ENCODE measurements around the gene MRPL55. TPM values are rescaled to one million over a fixed set of nuclear protein-coding genes. Genes with fewer than 3 reads are reported as not detected.
A peak's percentile ranks its signal among the peaks of the same experiment; 100 is the strongest.

MRPL55 gene
- polyA plus RNA-seq, 1 donor = 35.8 TPM

DNA sequence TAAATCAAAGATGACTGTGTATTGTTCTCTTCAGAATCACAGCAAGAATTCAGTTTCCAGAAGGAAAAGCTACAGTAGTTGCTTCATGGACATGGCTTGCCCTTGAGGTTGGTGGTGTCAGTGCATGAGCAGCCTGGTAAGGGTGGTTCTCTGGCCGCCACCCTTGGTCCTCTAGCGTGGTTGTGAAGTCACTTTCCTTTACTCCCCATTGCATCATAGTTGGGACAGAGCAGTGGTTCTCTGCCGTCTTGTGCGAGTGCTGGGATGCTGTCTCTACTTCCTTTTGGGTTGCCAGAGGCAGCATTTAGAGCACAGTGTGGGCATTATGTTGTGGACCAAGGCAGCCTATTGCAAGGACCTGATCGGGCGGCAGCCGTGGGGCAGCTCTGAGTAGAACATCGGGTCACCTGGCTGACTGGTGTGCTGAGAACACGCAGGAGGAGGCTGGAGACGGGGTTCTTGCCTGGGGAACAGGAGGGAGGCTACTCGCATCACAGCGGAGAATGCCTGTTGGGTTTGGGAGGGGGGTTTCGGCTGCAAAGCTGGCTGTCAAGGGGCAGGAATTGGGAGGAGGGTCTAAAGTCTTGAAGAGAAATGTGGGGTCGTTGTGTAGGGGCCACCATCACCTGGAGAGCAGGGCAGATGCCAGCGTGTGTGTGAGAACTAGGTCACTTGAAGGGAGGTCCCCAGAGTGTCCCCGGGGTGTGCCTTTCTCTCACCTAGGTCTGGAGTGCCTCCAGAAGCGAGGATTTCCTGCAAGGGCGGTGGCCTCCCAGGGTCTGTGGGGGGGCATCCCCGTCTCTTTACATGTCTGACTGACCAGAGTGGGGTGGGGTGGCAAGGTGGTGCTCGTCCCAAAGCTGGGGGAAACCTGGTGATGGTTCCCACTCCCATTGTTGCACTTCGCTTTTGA, 20.3 kb downstream of the MRPL55 start:
- no peak for DNase-seq

DNA sequence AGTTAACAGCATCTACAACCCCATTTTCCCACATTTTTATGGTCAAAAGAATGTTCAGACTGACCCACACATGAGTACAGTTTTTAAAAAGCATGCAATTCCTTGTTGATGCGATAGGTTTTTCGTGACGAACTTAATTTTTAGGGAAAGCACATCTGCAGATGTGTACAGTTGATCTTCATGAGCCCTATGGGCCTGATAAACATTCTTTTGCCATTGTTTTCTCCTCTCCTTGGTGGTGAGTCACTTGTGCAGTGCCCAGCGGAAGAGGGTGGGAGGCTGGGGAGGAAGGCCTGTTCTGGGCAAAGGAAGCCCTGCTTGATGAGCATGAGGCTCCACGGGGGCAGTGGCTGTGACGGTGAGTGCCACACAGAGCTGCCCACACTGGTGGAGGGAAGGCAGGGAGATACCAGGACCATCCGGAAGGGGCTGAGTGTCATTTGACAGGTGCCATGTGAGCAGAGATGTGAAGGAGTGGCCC, 21.3 kb downstream of the MRPL55 start:
- no peak for DNase-seq

DNA sequence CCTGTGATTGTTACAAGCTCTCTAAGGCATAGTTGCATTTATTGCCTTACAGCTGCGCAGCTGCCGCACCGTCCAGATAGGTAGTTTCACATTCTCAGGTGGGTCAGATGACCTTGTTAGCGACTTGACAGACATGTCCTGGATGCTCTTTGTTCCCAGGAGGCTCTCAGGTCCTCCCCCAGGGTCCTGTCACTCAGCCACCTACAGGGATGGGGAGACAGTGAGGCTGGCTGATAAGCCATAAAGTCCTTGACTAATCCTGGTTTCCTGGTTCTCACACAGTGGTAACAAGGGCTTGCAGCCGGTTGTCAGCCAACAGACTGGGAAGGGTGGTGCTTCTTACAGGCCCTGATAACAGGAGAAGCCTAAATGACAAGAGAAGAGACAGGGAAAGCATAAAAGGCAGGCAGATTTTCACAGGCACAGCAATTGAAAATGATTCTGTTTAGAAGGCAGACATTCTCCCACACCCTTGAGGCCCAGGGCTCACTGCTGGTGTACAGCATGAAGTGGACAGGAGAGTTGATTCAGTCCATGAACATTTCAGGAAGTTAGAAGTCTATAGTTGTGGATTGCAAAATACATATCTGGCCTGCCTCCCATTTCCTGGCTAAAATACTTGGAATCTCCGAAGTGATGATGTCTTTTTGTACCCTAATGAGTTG, 23.7 kb downstream of the MRPL55 start:
- no peak for DNase-seq

DNA sequence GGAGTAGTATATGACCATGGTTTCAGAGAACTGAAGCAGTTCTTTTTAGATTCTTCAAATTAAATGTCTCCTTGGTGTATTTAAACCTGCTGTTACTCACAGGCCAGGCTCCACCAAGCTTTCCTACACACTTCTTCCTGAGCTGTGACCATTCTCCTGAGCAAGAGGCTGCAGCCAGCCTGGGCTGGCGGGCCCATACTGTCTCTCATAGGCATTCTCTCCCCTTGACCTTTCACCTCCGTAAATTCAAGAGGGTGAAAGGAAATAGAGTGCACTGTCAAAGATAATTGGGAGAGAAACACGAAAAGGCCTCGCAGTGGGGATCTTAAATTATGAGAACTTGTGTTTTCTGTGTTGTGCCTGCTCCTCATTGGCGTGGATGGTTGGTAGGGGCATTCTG, 24.3 kb downstream of the MRPL55 start:
- DNase-seq = no peak

DNA sequence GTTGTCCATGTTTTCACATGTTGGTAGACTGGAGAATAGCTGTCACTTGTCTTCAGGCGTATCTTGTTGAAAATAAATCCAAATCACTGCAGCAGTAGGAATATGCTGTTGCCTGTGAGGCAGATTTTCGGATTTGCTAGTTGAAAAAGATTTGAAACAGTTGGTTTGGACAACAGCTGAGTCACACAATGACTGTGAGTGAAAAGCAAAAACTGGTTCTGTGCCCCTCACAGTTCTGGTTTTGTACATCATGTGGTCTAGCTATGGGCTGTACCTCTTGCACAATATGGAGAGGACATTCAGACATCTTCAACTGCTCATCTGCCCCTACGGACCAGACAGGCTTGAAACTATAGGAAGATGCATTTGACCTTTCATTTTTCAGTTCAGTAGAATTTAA, 24.8 kb downstream of the MRPL55 start:
- DNase-seq = no peak

DNA sequence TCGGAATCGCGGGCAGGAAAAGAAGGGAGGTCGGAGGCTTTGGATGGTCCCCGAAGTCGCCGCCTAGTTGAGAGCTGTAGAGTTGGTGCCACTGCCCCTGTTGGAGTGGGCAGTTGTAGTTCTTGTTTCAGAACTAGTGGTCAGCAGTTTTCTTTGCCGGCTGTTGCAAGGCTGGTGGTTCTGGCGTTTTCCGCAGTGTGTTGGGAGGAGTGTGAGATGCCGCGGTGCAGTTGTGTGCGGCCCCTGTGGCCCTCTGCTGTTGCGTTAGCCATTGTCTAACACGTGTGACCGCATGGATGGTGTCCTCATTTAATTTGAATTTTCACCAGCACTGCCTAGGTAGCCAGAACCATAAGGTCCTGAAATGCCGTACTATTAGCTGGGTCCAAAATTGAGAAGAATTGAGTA, 25.2 kb downstream of the MRPL55 start:
- no peak for DNase-seq

DNA sequence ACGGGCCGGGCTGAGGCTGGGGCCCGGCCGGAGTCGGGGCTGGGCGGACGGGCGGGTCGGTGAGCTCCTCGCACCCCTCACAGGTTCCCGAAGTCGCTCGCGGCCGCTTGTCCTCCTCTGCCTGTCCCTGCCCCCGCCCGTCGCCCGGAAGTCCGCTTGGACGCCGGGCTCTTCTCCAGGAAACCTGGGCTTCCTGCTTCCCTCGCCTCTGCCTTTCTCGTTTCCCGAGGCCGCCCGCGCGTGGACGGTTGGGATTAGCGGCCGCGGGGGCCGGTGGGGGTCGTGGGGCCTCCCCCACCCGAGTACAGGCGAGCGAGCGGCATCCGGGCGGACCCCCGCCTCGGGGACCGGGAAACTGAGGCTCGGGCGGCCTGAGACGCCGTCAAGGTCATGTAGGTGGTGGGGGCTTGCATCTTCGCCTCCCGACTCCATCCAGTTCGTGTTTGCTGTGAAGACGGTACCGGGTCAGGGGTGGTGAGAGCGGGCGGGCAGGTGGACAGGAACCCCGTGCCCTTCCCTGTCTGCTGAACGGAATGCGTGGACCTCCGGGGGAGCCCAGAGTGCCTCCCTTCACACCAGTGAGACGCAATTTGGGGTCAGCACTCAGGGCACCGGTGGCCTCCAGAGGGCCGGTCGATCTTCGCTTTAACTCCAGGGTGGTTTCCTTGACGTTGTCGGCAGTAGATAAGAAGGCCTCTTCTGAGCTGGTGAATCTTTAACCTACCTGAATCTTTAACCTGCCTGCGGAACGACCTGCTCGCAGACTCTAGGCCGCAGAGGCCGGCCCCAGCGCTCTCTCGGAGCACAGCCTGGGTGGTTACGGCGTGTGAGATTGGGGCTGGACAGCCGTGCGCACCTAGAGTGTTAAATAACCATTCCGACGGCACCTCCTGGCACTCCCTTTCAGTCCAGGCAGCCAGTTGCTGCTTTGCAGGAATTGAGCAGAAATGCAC, 25.9 kb downstream of the MRPL55 start:
- no peak for DNase-seq

DNA sequence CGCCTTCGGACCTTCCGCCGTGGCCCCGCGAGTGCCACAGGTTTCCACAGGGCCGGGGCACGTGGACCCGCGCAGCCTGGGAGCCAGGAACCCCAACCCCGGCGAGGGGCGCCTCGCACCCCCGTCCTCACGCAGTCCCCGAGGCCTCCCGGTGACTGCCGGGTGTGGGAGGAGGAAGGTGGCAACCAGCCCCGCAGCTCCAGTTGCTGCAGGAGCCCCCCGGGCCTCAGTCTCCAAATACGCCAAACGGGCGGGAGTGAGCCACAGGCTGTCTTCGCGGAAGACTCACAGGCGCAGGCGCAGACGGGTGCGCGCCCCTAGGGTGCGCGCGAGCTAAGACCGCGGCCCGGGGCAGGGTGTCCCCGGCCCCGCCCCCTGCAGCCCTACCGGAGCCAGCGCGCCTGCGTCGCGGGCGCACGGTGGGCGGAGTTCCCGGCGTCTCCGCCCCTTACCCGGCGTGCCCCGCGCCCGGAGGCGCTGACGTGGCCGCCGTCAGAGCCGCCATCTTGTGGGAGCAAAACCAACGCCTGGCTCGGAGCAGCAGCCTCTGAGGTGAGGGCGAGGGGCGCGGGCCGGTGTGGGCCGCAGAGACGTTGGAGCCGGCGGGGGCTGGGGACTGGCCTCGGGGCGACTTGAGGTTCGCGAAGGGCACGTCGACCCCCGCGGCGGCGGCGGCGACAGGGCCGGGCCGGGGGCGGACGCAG, 26.7 kb downstream of the MRPL55 start, which contains the start of gene ARF1:
Gene ARF1, plus strand, starts transcription at position 495 of the 704 bp plus-strand sequence. CDS start 14,407 bp downstream, outside the sequence.
- DNase-seq = peak; percentile 91

DNA sequence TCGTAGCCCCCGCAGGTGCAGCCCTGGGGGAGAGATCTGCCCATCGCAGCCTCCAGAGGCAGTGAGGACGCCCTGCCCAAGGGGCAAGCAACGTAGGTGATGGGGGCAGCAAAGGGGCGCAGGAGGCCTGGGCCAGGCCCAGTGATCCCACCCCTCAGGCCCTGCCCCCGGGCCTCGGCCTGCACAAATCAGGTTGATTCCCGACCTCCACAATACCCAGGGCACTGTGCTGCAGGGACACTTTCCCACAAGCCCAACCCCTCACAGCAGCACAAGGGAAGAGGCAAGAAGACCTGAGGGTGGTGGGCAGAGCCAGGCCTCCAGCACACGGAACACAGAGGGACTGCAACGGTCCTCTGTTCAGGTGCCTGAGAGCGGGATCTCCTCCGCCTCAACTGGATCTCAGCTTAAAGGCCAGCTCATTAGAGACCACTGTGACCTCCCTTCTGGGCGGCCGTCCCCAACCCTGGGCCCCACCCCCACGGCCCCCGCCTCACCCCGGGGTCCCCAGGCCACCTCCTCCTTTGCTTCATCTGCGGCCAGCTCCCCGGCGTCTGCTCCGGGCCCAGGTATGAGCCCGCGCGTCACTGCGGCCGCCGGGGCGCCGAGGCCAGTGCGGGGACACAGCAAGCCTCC, 27.4 kb downstream of the MRPL55 start:
- no peak for DNase-seq

DNA sequence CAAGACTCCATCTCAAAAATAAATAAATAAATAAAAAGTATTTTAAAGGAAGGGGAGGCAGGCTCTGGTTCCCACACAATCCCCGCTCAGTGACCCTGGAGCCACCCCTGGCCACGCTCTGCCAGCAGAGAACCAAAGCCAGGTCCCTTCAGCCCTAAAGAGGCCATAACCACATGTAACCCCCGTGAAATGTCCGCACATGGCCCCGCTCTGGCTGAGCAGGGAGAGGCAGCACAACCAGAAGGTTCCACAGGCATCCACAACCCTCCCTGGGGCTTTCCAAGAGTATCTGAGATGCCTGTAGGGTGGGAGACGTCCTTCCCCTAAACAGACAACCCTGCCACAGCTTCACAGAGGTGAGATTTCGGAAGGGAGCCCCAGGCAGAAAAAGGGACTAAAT, 28.0 kb downstream of the MRPL55 start:
- no peak for DNase-seq

DNA sequence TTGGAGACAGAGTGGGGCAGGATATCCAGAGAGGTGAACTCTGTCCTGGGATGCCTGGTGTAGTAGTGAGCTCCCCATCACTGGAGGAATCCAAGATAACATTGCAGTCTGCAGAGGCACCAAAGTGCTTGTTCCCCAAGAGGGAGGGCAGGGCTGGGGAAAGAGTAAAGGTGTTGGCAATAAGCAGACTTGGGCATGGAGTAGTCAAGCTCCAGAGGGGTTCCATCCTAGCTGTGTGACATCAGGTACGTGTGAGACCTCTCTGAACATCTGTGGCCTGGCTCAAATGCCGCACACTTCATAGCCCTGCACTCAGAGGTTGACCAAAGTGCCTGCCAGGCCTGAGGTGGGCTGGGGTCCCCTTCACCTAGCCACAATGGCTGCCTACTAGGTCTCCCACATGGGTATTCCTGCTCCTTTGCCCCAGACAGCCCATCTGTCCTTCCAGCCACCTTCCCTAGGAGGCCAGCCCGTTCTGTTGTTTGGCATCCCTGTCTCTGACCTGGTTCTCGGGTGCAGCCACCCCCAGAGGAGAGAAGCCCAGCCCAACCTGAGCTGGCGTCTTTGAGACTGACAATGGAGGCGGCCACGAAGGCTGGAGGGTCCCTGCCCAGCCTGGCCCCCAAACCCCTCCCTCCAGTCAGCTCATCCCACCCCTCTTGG, 29.4 kb downstream of the MRPL55 start:
- DNase-seq = no peak

DNA sequence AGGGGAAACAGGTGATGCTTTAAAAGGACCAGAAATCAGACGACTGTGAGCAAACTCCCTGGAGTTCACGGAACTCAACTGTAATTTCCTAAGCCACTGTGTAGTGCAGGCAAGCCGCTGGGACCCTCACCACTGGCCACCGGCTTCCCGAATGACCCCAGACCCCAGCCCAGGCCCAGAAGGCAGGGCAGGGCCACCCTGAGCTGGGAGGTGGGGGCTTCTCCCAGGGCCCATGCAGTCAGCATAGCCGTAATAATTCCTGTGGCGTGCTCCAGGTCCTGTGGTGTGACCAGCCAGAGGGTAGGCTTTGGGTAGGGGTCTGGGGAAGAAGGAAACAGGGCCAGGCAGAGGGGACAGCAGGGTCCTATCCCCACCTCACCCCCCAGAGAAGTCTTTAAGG, 30.1 kb downstream of the MRPL55 start:
- no peak for DNase-seq

DNA sequence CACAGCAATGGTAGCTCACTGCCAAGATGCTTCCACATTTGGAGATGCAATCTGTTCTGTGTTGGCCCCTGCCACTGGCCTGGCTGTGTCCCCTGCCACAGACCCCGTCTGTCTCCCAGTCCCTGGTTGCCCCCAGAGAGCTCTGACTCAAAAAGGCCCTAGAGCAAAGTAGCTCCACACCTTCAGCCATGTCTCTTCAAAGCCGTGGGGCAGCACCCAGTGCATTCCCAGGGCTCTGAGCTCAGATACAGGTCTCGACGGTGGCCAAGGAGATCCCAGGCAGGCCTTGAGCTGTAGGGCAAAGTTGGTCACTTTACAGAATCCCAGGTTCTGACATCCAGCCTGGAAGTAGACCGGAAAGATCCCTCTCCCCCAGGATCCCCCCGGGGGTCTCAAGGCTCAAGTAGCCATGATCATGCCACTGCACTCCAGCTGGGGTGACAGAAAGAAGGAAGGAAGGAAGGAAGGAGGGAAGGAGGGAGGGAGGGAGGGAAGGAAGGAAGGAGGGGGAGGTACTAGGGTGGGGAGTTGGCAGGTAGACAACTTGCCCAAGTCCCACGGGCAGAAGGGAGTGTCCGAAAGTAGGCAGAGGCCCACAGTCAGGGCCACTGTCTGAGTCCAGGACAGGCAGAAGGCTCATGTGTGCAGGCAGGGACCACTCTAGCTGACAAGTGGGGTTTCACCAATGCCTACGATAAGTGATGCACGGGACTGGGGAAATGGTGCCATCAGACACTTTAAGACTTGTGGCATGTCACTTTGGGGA, 31.4 kb downstream of the MRPL55 start:
- DNase-seq = no peak

DNA sequence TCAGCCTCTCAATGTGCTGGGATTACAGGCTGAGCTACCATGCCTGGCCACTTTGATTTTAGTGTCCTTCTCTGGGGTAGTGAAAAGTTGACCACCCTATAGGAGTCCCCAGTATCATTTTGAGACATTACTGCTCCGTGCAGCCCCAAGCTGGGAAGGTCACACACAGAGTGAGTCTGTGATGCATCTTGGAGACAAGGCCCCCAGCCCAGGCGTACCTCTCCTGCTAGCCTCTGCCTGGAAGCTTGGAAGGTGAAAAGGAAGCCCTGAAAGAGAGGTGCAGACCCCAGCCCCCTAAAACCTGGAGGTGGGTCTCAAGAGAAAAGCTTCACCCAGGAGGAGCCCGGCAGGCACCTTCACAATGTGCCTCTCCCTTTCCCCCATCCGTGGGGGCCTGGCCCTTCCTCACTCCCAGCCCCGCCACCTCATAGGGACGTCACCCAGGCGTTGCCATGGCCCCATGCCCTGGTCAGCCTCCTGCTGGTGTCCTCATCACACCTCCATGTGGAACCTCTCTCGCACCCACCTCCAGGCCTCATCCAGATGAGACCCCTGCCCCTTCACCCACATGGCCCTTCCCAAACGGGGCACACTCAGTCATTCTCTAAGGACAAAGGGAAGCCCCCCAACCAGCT, 32.2 kb downstream of the MRPL55 start:
- DNase-seq = no peak

DNA sequence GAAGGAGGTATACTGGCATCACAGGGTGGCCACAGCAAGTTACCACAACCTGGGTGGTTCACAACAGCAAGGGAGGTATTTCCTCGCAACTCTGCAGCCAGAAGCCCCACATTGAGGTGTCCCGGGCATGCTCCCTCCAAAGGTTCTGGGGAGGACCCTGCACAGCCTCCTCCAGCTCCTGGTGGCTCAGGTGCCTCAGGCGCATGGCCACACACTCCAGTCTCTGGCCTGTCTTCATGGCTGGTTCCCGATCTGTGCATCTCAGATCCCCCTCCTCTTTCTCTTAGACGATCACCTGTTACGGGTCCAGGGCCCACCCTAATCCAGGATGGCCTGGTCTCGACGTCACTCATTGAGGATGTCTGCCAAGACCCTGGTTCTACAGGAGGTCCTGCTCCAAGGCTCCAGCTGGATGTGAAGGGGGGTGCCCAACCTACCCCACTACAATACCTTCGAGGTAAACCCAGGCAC, 33.3 kb downstream of the MRPL55 start:
- no peak for DNase-seq

DNA sequence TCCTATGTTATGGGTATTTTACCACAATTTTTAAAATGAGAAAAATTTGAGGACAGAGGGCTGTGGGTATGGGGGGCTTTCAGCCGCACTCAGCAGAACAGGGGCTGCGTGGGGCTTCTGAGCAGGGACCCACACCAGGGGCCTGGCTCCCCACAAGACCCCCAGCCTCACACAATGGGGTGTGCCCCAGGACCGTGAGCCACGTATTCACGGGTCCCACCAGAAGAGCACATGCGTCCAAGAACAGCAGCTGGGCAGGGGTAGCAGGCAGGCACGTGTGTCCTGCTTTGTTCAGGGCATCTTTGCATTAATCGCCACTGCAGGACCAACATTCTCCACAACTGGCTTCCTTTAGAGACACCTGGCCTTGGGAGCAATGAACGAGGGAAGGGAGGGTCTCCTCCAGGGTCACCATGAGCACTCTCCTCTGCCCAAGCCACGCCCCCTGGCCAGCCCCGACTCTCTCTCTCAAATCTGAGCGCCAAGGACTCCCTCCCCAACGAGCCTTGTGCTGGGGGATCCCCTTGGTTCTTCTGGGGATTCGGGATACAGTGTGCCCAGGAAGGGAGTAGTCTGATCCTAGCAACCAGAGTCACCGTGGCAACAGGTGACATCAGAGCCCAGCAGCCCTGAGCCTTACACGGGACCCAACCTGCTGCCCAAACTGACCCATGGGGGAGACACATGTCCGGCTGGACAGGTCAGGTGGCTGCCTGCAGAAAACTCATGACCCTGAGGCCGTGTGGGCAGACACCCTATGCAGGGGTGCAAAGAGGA, 34.0 kb downstream of the MRPL55 start:
- no peak for DNase-seq

DNA sequence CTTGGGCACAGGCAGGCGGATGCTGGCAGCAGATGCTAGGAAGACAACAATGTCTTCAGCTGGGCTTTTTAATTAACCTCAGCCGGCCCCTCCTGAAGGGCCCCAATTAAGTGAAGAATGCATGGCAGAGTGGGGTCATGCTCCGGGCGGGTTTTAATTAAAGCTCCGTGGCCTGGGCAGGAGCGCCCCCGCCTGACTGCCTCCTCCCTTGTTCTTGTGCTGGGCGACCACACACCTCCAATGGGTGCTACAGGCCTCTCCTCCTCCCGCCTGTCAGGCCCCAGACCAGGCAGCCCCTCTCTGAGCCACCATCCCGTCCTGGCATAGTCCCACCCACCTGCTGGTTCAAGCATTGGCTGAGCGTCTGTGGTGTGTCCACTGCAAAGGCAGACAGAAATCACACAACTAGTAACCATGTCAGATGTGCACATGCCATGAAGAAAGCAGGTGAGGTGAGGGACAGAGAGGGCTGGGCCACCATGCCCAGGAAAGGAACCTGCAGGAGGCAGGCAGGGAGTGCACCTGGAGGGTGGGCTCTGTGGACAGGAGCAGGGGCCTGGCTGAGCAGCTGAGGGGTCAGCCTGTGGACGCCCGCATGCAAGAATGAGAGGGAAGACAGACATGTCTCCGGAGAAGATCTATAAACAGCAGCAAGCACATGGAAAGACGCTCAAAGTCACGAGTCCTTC, 35.1 kb downstream of the MRPL55 start:
- peak; percentile 36 for DNase-seq
